ENCODE measurements around the gene MAPKAP1.

Gene MAPKAP1

DNA sequence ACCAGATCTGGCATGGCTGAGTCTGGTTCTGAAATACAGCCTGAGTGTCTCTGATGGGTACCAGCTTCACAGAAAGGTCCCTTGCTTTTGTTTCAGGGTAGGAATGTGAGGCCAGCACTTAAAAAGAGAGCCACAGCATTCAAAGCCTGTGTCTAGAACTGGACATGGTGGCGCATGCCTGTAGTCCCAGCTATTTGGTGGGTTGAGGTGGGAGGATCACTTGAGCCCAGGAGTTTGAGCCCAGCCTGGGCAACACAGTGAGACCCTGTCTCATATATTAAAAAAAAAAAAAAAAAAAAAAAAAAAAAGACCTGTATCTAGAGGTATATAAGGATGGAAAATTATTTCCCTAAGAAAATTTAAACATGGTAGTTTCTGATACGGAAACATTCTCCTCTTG lies 243.1 kb downstream of the MAPKAP1 start:
- DNase-seq (ENCODE audit: low read depth in 2 of 2, low spot score in 1 of 2): no peak

GRCh38 chr9:125462861-125463291 lies 244.1 kb downstream of the MAPKAP1 start:
- DNase-seq (ENCODE audit: low read depth in 2 of 2, low spot score in 1 of 2): no peak

DNA sequence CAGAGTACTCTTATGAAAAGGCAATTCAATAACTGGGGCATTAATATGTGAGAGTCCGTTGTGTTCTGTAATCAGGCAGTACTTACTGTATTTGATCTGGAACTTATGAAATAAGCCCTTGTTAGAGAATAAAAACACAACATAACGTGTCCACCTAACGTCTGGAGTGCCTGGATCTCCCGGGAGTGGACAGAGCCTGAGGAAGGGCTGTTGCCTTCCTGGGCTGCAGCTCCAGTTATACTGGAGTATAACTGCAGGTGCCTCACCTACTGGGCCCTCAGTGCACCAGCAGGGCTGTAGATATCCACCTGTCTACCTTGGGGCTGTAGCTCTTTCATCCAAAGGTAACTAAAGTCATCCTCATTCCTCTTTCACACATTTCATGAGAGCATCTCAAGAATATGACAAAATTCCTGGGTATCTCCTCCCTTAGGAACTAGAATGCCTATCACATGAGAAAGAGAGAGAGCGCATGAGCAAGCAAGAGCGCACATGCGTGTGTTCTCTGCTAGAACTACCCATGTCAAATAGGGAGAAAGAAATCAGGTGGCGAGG lies 245.3 kb downstream of the MAPKAP1 start:
- no peak for DNase-seq (ENCODE audit: low read depth in 2 of 2, low spot score in 1 of 2)

DNA sequence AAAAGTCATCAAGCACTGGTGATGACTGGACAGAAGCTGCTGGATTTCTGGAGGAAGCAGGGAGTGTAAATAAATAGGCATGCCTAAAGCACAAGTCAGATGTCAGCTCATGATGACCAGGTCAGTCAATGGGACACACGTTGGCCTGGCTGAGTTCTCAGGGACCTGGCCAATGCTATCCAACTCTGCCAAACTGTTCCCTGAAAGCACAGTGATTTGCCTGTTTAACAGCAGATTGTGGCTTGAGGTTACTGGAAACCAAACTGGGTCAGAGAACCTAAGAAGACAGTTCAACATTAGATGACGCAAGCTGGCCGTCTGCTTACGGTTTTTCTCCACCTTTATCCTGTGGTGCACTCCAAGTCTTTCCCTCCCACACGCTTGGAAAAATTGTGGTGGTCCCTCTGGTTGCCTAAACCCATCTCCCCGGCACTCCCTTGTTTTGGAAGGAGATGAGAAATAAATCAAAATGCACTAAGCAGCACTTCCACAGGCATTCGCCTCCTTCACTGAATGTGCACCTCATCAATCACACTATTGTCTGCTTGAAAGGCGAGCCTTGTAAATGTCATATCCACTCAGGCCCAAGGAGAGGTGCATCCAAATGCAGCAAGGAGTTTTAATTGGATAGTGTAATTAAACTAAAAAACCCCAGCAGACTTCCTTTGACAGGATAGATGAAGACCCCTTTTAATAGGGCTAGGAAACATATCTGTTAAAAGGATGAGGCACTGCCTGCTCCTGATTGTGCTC lies 245.9 kb downstream of the MAPKAP1 start:
- DNase-seq (ENCODE audit: low read depth in 2 of 2, low spot score in 1 of 2): no peak

DNA sequence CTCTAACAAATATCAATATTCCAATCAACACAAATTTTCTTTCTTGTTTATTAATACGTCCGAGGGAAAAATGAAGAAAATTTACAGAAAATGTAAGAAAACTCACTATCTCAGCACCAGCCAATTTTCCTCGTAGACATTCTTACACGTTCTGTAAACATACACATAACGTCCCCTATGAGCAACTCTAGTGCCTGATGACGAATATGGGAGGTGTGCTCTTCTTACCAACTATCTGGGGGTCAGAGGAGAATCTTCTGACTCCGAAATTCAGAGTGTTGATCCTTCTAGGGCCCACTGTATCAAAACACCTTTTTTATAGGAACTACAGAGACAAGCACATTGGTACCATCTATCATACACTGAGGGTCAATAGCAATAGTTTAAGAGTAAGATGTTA lies 246.7 kb downstream of the MAPKAP1 start:
- DNase-seq (ENCODE audit: low read depth in 2 of 2, low spot score in 1 of 2): no peak

DNA sequence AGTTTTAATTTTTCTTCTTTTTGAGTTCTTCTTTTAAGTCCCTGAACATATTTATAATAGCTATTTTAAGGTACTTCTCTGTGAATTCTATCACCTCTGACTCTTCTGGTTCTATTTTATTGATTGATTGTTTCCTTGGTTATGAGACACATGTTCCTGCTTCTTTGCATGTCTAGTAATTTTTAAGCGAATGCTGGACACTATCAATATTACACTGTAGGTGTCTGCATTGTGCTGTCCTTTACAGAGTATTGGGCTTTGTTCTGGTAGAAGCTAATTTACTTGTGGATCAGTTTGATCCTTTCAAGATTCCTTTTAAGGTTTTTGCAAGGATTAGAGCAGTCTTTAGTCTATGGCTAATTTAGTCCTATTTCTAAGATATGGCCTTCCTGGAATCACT lies 249.7 kb downstream of the MAPKAP1 start:
- DNase-seq (ENCODE audit: low read depth in 2 of 2, low spot score in 1 of 2): no peak

- no peak for DNase-seq (ENCODE audit: low read depth in 2 of 2, low spot score in 1 of 2)
Observed at GRCh38 chr9:125455876-125456275, 251.1 kb downstream of the MAPKAP1 start.

DNA sequence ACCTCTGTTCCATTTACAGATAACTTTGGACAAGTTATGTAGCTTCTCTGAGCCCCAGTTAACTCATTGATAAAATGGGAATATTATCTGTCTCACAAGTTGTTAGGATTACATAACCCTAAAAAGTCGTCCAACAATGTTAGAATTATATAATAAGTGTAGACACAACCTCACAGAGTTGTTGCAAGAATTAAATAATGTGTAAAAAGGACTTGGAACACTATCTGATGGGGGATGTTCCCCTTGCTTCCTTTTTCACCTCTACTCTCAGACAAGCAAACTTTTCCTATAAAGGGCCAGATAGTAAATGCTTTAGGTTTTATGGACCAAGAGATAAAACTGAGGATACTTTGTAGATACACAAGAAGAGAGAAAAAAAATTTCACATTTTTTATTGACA lies 251.9 kb downstream of the MAPKAP1 start:
- DNase-seq (ENCODE audit: low read depth in 2 of 2, low spot score in 1 of 2): no peak

DNA sequence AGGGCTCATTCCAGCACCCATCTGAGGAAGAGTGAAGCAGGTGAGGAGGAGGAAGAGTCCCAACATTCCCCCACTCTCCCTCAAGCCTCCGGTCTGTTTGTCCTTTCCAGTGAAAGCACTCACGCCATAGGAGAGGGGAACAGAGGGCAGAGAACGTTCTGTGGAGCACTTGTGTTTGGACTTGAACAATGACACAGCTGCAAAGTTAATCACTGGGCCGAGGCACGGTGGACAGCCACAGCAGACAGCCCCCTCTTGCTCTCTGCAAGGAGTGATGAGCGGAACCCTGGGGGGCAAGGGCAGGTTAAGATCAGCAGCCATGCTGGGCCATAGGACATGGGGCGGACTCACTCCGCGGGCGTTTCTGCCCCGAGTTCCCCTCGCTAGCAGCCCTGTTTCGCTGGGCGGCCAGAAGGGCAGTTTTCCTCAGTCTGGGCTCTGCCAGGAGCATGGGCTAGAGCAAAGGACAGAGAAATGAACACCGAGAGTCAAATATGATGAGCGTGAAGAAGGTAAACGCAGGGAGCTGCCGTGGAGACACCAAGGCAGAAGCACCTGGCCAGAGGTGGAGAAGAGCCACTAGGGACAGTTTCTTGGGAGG lies 259.7 kb downstream of the MAPKAP1 start:
- no peak for DNase-seq (ENCODE audit: low read depth in 2 of 2, low spot score in 1 of 2)

DNA sequence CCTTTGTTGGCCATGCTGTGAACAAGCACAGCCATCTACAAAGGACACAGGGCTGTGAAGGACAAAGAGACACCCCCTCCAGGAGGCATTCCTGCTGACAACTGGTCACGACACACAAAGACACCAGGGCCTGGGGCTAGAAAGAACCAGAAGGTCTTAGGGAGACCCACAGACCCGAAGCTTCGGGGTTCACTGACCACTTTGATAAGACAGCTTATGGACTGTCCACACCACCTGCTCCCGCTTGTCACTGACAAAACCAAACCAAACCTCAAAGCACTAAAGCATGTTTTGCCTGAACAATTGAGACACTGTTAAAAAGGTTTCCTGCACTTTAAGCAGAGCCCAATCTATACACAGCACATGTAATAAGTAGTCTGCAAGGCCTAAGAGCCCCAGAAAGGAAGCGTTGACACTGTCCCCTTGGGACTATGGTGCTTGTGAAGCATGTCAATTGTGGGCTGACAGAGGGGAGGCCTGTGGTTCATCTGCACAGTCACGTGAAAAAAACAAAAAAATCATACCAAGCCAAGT lies 260.4 kb downstream of the MAPKAP1 start:
- DNase-seq (ENCODE audit: low read depth in 2 of 2, low spot score in 1 of 2): no peak

- DNase-seq (ENCODE audit: low read depth in 2 of 2, low spot score in 1 of 2): no peak
Observed at GRCh38 chr9:125444956-125445506, 262.0 kb downstream of the MAPKAP1 start.

DNA sequence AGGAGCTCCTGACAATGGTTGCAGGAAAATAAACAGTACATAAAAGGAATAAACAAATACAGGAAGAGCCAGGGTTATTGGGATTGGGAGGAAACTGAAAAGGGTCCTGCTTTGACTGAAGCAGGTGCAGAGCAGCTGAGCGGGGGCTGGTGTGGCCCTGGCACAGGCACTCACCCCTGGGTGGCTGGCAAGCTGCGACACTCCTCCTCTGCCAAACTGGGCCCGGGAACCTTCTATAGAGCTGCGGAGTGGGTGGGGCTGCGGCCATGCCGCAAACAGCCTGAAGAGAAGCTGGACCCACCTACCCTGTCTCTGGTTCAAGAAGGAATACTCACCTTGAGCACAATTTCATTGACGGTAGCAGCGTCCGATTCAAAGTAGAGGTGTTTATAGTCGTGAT lies 262.8 kb downstream of the MAPKAP1 start:
- DNase-seq (ENCODE audit: low read depth in 2 of 2, low spot score in 1 of 2): no peak

DNA sequence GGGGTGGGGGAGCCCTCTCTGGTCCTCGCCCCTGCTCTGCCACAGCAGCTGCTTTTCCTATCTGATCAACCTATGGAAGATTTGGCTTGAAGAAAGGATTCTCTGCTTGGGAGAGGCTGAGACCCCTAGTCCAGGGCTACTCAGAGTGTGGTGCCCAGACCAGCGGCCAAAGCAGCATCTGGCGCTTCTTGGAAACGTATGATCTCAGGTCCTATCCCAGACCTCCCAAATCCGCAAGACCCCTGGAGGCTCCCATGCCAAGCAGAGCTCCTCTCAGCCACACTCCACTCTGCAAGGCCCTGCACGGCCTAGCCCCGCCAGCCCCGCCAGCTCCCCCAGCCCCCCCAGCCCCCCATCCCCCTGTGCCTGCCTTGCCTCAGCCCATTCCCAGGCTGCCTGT lies 263.6 kb downstream of the MAPKAP1 start:
- DNase-seq (ENCODE audit: low read depth in 2 of 2, low spot score in 1 of 2): no peak

DNA sequence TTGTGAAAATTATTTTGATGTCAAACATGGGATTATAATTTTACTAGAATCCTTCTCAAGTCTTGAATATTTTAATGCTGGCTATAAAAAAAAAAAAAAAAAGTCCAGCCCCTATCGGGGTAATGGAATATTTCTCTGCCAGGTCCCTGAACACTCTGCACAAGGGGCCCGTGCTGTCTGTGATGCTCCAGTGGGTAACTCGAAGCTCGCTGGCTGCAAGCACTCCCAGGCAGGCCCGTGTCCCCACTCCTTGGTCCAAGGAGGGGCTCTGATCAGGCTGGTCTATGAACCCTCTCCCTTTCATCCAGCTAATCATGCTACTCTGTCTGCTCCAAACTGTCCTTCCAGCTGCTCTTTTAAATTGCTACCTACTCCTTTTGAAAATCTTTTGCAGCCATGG lies 264.6 kb downstream of the MAPKAP1 start:
- DNase-seq (ENCODE audit: low read depth in 2 of 2, low spot score in 1 of 2): no peak

DNA sequence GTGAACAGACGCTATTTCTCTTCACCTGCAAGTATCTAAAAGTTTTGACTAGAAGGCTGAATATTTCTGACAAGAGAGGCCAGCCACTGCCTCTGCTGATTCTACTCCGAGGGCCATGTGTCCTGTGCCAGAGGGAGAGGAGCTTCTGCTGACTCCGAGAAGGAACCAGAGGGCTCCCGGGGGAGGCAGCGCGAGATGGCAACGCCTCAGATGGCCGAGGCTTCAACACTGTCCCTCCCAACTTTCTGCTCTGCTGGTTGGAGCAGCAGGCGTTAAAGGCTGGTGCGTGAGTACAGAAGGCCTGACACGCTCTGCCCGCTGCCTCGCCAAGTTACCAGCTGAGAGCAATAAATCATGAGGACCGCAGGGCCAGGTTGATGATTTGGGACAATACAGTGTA lies 266.6 kb downstream of the MAPKAP1 start:
- no peak for DNase-seq (ENCODE audit: low read depth in 2 of 2, low spot score in 1 of 2)

- no peak for DNase-seq (ENCODE audit: low read depth in 2 of 2, low spot score in 1 of 2)
Observed at GRCh38 chr9:125439434-125440272, 267.4 kb downstream of the MAPKAP1 start.

GRCh38 chr9:125438506-125439433 lies 268.2 kb downstream of the MAPKAP1 start:
- DNase-seq (ENCODE audit: low read depth in 2 of 2, low spot score in 1 of 2): no peak

DNA sequence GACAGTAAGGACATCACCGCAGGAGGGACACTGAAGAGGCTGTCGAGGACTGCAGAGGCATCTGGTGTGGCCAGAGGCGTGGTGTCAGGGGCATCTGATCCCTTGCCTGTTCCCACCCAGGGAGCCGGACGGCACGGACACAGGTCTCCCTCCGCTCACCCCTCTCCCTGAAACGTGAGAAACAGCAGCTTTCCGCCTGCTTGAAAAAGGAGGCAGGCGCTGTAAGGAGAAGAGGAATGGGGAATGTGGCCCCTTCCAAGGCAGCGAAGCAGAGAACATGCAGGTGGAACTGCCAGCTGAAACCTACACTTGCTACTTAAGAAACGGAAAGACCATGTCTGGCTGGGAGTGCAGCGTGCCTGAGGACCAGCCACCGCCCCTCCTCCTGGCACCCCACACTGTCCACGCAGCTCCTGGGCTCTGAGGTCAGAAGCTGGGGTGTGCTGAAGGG lies 269.2 kb downstream of the MAPKAP1 start:
- DNase-seq (ENCODE audit: low read depth in 2 of 2, low spot score in 1 of 2): no peak

DNA sequence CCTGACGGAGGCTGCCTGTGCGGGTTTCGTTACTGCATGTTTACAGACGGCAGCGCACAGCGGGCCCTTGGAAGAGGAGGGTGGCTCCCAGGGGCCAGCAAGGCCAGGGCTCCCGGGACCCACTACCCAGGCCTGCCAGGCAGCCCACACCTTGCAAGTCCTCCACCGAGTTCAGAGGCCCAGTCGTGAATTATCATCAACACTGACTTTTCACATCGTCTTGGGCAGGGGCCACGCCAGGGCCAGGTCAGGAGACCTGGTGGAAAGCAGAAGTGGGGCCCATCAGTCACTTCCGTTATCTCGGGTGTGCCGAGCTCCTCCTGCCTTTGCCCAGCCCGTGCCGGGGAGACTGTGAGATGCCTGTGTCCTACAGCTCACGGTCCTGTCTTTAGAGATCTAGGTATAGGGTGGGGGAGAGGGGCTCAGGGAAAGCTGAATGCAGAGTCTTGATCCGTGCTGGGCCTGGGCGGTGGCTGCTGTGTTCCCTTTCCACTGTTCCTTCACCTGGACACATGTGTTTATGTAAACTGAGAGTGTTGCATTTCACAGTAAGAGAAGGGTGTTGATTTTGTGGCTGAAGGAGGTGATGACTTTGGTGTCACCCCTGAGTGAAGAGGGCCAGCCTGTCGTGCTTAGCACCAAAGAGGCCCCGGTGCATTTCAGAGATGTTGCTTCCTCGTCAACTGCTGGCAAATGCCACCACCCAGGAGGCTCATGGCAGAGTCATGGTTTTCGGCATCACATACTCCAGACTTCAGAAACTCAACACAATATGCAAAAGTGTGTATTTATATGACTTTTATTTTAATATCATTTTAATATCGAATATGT lies 270.2 kb downstream of the MAPKAP1 start:
- no peak for DNase-seq (ENCODE audit: low read depth in 2 of 2, low spot score in 1 of 2)
